Cardiac muscle cell (in vitro differentiated cells and primary cell): ENCODE measurements around the gene NCR3LG1. TPM values are rescaled to one million over a fixed set of nuclear protein-coding genes. Genes with fewer than 3 reads are reported as not detected.

Experiments used
- DNase-seq, 2 donors: peaks; one replicate each; pipeline versions ENCODE4 v3.0.0 to v3.0.0-alpha.2; 2010 to 2017; ENCODE audit warnings: low read depth in 1 of 2, low spot score in 1 of 2
- H3K27ac ChIP-seq: fragments of 200-600 bp; sonication (generic); 2 replicates; pipeline ENCODE4 v1.5.1; 2016
- H3K27me3 ChIP-seq: fragments of 200-600 bp; sonication (generic); 2 replicates; pipeline ENCODE4 v1.6.0; 2016; ENCODE audit warnings: control low read depth
- H3K36me3 ChIP-seq: fragments of 200-600 bp; sonication (generic); 2 replicates; pipeline ENCODE4 v1.5.1; 2016; ENCODE audit warnings: control low read depth
- H3K4me1 ChIP-seq: fragments of 200-600 bp; sonication (generic); 2 replicates; pipeline ENCODE4 v1.8.1; 2017; ENCODE audit warnings: low read depth, mild to moderate bottlenecking, mixed run types
- H3K4me3 ChIP-seq: fragments of 200-600 bp; sonication (generic); 2 replicates; pipeline ENCODE4 v1.5.1; 2016; ENCODE audit warnings: mild to moderate bottlenecking
- H3K9me3 ChIP-seq: fragments of 200-600 bp; sonication (generic); 2 replicates; pipeline ENCODE4 v1.5.1; 2017; ENCODE audit warnings: low read depth, mild to moderate bottlenecking, control low read depth
- CTCF ChIP-seq: IDR thresholded peaks from 2 replicates; pipeline ENCODE4 v1.5.1; 2012; ENCODE audit warnings: low read depth, mild to moderate bottlenecking, low read length
- polyA plus RNA-seq: library from polyadenylated mRNA; unstranded; fragments of >200 nt; fragmentation: Nextera tagmentation; extraction: Ambion mirVana; gene quantifications from 2 replicates; pipeline ENCODE4 v1.2.1, GENCODE V29; 2016
- total RNA-seq: library from RNA; depleted of rRNA; stranded (reverse); fragments of >200 nt; gene quantifications from 2 replicates; pipeline ENCODE4 v1.2.3, GENCODE V29; 2016

NCR3LG1 gene
- total and polyA plus RNA-seq, 2 experiments from 2014 or later = 2.7 to 7.6 TPM

DNA sequence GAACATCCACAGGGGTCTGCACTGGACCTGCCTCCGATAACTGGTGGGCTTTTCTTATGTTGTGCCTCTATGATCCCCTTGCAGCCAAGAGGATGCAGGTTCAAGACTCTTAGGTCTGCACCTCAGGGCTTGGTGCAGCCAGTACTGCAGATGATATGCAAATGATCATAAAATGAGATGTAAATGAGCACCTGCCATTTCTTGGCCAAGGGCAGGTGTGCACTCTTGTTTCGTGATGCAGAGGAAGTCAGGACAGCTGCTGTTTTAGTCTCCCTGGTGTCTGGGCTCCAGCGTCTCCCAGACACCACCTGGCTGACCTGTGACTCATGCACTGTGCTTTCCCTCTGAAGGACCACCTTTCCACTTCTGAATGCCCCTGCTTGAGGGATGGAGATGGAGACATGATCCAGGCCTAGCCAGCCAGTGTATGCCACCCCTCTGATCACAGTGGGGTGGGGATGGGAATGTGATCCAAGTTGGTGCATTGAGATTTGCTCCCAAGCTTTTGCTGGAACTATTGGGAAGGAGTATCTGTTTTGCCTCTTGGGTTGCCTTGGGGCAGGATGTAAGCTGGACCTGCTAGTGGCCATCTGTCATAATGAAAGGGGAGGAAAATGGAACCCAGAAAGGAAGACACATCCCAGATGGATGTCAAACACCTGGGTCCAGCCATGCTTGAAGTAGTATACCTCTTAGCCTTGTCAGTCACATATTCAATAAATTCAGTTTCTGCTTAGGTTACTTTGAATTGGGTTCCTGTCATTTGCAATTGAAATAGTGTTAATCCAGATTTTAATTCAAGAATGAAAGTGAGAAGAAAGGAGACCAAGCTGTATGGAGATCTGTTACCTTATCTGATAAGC, 40.1 kb downstream of the NCR3LG1 start:
- no peak for TF ChIP-seq CTCF
- no peak for DNase-seq
- H3K4me1 ChIP-seq = no peaks in the 10 kb centered on the region
- H3K4me3 ChIP-seq = no peak overlapping the region
- no peaks in the 10 kb centered on the region for H3K36me3 ChIP-seq
- no peaks in the 10 kb centered on the region for H3K9me3 ChIP-seq
- H3K27ac ChIP-seq = no peak overlapping the region
- no peaks in the 10 kb centered on the region for H3K27me3 ChIP-seq

DNA sequence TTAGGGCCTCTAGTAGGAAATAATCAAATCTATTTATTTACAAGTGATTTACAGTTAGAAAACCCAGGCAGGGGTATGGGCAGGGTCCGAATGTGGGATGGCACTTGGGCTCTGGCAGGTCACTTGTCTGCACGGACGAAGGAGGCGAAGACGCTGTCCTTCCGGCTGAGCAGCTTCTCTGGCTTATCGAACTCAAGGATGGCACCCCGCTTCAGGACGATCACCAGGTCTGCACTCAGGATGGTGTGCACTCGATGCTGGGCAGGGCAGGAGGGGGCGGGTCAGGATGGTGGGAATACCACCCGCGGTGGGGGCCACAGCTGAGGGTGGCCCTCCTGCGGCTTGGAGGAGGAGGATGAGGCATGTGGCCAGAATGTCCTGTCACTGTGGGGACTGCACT, 41.3 kb downstream of the NCR3LG1 start:
- H3K36me3 ChIP-seq = no peaks in the 10 kb centered on the region
- TF ChIP-seq CTCF = no peak
- no peaks in the 10 kb centered on the region for H3K27me3 ChIP-seq
- H3K4me3 ChIP-seq = no peak overlapping the region
- no peak for DNase-seq
- no peak overlapping the region for H3K27ac ChIP-seq
- no peaks in the 10 kb centered on the region for H3K9me3 ChIP-seq
- no peaks in the 10 kb centered on the region for H3K4me1 ChIP-seq

- no peak for DNase-seq
- H3K27ac ChIP-seq = no peak overlapping the region
These were observed 41.9 kb downstream of the NCR3LG1 start for GRCh38 chr11:17393472-17393871.

DNA sequence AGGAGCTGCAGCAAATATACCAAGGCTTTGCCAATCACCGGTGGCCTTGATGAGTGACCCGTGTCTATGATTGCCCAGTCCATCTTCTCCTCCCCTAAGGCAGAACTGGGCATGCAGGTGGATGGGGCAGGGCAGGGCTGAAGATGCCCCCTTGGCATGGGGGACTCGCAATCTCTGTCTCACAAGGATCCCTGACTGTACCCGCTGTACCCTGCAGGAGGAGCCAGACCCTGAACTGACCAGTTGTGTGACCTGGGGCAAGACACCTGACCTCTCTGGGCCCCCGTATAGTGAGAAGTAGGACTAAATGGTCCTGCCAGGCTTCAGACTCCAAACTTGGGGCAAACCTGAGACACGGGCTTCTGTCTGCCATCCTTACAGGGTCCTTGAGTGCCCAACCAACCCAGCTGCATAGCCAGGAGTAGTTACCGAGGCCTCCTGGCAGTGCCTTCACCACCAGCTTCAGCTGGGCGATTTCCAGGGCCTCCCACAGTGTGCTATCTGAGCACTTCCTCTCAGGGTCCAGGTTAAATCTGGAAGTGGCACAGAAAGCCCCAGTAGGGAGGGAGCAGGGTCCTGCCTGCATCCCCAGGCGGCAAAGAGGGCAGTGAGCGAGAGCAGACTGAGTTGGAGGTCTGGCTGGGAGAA, 43.3 kb downstream of the NCR3LG1 start:
- DNase-seq = no peak
- no peaks in the 10 kb centered on the region for H3K36me3 ChIP-seq
- H3K27ac ChIP-seq = no peak overlapping the region
- TF ChIP-seq CTCF = no peak
- H3K4me1 ChIP-seq = no peaks in the 10 kb centered on the region
- no peaks in the 10 kb centered on the region for H3K27me3 ChIP-seq
- H3K9me3 ChIP-seq = no peaks in the 10 kb centered on the region
- H3K4me3 ChIP-seq = no peak overlapping the region

More at GRCh38 chr11:17393472-17393871, 41.9 kb downstream of the NCR3LG1 start:
- Histone ChIP-seq H3K9me3 (no peaks in the 10 kb centered on the region), H3K4me3 (no peak overlapping the region), H3K4me1 (no peaks in the 10 kb centered on the region), H3K27me3 (no peaks in the 10 kb centered on the region), H3K36me3 (no peaks in the 10 kb centered on the region)
- TF ChIP-seq CTCF = no peak

DNA sequence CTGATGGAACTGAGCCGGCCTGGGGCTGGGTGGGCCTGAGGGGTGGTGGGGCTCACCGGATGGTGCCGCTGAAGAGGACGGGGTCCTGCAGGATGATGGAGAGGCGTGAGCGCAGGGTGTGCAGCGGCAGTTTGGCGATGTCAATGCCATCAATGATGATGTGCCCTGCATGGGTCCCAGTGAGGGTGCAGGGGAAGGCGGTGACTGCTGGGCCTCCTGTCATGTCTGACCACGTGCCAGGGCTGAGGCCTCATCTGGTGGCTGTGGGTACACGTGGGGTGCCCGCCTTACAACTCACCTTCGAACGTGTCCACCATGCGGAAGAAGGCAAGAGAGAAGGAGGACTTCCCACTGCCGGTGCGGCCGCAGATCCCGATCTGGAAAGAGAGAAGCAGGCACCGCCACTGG, 44.0 kb downstream of the NCR3LG1 start:
- H3K27ac ChIP-seq = no peak overlapping the region
- no peaks in the 10 kb centered on the region for H3K36me3 ChIP-seq
- no peak overlapping the region for H3K4me3 ChIP-seq
- H3K9me3 ChIP-seq = no peaks in the 10 kb centered on the region
- DNase-seq = no peak
- no peaks in the 10 kb centered on the region for H3K4me1 ChIP-seq
- TF ChIP-seq CTCF = no peak
- H3K27me3 ChIP-seq = no peaks in the 10 kb centered on the region
